ENCODE results near the gene IGFBP4.

Gene IGFBP4

DNA sequence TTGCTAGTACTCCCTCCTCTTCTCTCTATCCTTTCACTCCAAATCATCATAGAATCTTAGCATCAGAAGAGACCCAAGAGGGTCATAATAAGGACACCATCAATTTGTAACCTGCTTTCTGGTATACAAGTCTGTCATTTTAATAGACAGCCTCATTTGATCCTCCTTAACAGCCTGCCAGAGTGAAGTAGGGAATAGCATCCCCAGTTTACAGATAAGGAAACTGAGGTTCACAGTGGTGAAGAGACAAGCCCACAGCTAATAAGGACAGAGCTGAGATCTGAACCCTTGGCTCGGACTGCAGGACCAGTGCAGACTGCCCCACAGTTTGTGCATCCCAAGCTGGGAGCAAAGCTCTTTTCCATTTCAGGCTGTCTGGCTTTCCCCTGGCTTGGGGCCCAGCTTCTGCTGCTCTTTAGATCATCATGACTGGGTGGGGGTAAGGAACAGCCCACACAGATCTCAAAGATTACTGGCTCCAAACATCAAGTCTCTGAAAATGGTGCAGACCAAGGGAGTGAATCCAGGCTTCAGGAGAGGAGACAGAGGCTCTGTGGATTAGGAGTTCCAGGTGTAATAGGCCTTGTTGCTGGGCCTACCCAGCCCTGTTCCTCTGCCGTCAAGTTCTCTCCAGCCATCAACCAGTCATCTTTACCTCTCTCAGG is 10.3 kb upstream of the IGFBP4 start:
- DNase-seq (ENCODE audit: low spot score): no peak

DNA sequence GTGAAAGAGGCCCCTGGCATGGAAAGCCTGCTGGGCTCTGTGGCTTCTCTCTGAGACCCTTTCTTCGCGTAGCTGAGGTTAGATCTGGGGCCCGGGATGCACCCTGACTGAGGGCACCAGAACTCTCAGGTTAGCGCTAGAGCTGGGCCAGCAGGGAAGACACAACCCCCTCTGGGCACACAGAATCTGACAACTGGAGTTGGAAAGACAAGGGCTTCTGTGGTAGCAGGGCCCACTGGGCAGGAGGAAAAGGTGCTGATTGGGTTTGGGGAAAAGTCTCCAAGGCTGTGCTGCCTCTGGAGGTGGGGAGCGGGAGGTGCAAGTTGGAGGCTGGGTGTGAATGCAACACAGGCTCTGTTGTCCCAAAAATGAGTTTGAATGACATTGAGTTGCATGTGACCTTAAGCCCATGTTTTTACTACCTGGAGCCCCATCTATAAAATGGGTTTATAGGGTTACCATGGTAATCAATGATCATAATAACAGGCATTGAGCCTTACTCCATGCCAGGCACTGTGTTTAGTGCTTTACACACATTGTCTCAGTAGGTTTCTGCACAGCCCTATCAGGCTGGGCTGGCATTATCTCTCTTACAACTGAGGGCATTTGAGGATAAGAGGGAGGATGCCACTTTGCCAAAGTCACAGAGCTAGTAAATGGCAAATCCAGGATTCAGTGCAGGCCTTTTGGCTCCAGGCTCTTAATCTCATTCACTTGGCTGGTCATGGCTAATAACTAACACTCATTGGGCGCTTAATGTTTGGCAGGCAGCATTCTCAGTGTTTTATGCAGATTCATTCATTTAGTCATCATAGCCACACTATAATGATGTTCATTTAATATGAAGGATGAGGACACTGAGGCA is 9.5 kb upstream of the IGFBP4 start:
- DNase-seq (ENCODE audit: low spot score): no peak

DNA sequence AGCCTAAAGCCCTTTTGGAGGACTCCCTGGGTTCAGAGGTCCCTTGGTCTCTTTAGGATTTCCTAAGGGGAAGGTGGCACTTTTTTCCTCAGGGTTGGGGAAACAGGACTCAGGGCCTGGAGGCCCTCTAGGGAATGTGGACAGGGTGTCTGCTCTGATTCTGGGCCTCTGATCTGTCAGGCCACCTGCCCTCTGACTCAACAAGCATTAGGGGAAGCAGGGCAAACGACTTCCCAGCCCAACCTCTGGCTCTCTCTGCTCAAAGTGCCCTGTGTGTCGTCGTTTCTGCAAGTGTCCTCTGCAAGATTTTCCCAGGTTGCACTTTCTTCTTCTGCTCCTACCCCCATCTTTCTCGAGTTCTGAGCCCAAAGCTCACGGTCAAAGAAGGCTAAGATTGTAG is 6.6 kb upstream of the IGFBP4 start:
- no peak for DNase-seq (ENCODE audit: low spot score)

DNA sequence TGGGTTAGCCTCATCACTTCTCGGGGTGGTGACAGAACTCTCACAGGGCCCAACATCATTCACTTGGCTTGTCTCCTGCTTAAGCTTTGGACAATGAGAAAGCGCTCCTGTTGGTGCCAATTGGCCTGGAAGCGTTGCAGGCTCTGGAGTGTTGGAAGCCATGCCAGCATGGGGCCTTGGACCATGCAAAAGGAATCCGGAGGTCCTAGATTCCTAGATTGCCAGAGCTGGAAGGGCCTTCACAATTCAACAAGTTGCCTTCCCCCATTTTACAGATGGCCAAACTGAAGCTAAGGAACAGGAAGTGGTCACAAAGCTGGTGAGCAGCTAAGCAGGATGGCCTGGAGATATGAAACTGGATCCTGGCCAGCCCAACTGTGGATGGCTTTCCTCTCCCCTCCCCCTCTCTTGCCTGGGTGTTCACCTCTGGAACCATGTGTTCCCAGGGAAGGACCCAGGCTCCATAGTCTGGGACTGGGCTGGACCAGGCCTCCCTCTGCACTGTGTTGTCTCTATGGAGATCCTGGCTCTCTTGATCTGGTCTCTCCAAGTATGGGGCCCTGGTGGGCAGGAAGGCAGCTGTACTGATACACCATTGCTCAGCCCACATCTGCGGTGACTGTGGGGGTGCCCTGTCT is 6.0 kb upstream of the IGFBP4 start:
- DNase-seq (ENCODE audit: low spot score): no peak

DNA sequence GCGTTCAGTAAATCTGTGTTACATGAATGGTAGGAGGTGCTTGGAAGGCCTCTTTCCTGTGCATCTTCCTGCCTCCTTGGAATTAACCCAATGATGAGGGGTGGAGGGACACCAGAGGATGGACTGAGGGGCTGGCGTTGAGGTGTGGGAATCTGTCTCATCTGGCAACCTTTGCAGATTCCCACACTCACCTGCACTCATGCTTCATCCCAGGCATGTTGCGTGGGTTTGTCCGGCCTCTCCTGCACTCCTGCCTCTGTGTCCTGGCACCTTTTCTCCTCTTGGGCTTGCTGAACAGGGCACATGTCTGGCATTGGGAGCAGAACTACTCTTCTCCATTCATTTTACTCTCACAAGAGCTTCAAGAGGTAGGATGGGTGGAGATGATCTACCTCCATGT is 3.1 kb upstream of the IGFBP4 start:
- DNase-seq (ENCODE audit: low spot score): no peak

DNA sequence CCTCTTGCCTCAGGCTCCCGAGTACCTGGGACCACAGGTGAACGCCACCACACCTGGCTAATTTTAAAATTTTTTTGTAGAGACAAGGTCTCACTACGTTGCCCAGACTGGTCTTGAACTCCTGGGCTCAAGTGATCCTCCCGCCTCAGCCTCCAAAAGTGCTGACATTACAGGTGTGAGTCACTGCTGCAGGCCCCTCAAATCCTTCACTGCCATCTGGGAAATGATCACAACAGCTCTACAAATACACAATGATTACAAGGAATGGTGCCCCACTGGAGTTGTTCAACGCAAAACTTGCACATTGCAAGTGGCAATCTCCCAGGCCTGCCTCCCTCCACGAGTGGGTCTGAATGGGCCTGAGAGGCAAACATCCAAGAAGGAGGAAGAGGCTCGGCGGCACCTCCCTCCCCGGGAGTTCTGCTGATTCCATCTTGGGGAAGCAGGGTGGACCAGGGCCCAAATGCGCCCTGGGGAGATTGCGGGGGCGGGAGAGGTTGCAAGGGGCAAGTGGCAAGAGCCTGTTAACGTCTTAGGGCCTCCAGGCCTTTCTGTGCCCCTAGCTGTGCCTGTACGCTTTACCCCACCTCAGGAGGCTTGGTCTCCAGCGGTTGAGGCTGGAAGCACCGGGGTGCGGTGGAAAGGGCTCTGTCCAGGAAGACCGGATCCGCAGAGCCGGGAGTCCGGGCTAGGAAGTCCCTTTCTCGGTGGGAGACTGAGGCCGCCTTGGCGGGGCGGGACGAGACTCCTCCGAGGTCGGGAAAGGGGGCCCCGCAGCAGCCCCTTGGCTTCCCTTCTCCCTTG is 656 bp upstream of the IGFBP4 start:
- no peak for DNase-seq (ENCODE audit: low spot score)

DNA sequence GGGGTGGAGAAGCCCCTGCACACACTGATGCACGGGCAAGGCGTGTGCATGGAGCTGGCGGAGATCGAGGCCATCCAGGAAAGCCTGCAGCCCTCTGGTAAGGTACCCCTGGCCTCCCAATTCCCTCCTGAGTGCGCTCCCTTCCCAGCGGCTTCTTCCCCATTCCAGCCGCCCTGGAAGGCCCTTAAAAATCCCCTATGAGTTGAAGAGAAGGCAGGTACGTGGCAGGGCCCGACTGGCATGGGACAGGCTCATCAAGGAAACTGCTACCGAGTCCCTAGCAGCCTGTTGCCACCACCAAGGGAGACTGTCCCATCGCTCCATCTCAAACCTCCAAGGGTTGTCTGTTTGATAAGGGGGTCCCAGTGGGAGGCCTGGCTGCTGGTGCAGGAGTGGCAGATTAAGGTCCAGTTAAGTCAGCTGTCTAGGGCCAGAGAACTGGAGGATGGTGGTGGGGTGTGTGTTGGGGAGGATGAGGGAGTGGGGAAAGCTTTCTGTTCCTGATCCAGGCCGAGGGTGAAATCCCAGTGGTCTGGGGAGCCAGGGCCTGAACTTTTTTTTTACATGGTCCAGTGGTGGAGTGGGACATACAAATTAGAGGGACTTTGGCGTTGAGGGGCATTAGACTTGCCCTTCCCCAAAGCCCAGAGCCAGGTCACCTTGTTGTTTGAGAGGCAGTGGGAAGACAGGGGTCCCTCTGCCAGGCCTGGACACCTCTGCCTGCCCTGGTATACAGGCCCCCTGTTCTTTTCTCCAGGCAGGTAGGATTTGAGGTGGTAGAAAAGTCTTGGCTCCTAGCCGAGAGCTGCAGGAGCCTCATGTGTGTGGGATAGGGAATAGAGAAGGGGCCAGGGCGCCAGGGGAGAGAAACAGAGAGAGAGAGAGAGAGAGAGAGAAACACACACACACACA is 994 bp downstream of the IGFBP4 start:
- DNase-seq (ENCODE audit: low spot score): no peak

DNA sequence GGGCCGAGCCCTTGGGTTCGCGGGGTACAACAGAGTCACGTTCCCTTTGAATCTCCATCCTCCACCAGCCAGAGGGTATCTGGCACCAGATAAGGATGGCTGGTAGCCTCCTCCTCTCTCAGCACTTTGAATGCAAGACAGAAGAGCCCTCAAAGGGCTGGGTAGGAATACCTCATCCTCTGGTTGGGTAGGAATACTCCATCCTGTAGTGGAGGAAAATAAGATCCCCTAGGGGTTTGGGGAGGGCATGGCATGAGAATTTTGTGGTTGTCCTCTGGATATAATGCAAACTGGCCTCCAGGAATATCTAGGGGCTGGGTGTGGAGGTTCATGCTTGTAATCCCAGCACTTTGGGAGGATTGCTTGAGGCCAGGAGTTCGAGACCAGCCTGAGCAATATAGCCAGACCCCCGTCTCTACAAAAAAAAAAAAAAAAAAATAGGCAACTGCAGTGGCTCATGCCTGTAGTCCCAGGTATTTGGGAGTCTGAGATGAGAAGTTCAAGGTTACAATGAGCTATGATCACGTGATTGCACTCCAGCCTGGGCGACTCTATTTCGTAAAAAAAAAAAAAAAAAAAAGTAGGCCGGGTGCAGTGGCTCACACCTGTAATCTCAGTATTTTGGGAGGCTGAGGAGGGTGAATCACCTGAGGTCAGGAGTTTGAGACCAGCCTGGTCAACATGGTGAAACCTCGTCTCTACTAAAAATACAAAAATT is 2.7 kb downstream of the IGFBP4 start:
- no peak for DNase-seq (ENCODE audit: low spot score)

DNA sequence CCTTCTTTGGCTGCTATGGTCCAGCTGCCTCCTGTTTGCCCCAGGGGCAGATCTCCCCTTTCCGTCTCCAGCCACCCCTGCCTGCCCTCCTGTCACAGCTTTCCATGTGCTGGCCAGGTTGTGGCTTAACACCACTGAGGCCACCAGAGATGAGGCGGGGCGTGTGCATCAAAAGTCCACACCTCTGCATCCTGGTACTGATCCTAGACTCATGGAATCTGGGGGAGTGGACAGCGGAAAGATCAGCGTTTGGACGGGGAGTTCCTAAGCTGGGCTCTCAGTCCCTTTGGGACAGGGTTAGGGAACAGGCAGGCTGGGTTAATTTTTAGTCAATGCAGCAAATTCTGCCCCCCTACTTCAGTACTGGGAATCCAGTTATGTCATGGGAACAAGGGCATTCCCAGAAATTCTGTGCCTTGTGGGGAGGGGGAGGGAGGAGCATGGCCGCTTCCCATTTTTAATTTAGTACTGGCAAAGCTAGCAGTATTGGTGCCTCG is 3.9 kb downstream of the IGFBP4 start:
- no peak for DNase-seq (ENCODE audit: low spot score)

DNA sequence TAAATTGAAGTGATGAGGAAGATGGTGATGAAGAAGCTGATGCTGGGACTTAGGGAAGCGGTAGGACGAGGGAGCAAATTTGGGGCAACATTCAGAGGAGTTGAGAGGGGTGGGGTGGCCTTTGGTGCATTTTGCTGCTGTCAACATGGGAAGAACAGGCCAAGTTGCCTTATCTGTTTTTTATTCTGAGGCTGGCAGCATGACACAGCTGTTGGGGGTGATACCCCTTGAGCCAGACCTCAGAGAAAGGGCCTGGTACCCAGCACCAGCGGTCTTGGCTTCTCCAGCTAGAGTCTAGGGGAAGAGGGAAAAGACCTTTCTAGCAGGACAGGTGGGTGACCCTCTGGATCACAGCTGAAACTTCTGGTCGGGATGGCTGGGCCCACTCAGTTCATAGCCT is 4.6 kb downstream of the IGFBP4 start:
- DNase-seq (ENCODE audit: low spot score): no peak

DNA sequence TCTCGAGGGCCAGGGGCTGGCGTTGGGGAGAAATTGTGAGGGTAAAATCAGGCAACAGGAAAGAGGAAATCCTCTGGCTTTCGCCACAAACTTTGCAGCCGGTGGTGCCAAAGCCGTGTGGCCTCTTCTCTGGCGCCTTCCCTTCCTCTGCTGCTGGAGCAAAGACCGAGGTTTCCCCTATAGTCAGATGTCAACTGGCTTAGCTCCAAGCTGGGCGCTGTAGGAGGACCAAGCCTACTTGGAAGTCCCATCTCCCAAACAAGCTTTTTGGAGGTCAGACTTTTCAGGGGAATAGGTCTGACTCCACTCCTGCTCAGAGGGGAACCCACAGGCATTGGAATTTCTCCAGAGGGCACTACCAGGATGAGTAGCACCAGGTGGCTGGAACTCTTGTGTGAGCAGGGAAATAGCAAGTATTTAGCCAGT is 5.0 kb downstream of the IGFBP4 start:
- no peak for DNase-seq (ENCODE audit: low spot score)

DNA sequence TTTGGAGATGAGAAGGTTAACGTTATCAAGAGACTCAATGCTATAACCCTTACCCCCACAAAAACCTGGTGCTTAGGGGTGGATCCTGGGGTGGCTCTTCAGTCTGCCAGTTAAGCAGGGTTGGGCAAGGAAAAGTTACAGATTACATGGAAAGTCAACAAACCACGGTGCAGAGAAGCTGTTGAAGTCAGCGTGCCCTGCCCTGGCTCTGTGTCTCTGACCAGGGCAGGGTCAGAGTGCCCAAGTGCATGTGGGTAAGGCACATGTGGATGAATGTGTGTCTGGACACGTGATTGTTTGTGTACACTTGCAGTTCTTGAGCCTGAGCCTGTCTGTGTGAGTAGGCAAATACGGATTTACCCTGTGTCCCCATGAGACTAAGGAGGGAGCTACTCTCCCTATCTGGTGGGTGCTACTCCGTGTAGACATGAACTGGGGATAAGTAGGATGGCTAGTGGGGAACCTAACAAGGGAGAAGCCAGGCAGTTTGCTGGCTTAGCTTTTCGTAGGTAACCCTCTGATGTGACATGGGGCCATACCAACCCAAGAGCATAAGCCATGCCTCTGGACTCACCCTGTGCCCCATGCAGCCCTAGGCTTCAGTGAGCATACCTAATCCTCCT is 5.5 kb downstream of the IGFBP4 start:
- no peak for DNase-seq (ENCODE audit: low spot score)

DNA sequence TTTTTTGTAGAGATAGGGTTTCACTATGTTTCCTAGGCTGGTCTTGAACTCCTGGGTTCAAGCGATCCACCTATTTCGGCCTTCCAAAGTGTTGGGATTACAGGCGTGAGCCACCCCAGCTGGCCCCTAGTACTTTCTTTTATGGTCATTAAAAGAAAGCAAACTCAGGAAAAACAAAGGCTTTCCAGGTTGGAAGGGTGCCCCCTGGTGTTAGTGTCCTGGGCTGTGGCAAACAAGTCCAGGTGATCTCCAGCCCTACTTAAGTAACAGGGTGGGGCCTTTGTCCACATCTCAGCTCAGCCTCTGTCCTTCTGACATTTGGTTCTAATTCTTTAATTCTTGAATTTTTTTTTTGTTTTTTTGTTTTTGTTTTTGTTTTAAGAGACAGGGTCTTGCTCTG is 6.9 kb downstream of the IGFBP4 start:
- no peak for DNase-seq (ENCODE audit: low spot score)

DNA sequence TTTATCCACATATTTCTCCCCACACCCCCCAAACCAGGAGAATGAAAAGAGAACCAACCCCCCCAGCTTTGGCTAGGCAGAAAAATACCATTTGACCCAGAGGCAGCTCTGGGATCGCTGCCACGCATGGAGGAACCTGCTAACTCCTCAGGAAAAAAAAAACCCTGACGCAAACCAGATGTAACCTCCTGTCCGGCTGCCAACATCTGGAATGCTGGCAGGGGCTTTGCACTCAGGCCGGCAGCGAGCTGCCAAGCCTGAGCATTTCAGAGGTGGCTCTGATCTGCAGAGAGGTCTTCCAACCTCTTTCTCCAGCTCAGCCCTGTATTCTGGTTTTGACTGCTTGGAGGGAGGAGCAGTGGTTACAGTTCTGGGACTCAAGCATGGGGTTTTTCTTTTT is 8.2 kb downstream of the IGFBP4 start:
- no peak for DNase-seq (ENCODE audit: low spot score)

DNA sequence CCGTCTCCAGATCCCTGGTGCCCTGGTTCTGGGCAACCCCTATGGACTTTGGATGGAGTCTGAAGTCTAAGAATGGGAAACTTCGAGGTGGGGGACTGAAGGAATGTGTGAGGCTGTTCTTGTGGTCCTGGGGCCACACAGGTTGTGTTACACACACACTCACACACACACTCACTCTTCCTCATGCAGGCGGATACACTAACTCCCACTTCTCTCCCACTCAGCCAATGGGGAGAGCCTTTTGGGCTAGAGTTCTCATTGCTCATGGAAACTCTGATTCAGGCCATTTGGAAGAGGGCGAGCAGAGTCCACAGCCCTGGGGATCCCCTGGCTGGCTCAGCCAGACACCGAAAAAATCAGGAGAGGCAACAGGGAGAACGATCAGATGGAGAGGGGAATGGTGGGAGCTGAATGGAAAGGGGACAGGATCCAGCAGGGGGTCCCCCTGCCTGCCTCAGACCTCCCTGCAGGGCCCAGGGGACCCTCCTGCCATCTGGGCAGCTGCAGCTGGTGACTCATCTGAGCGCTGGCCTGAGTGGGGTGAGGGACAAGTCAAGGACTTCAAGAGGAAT is 9.1 kb downstream of the IGFBP4 start:
- no peak for DNase-seq (ENCODE audit: low spot score)

DNA sequence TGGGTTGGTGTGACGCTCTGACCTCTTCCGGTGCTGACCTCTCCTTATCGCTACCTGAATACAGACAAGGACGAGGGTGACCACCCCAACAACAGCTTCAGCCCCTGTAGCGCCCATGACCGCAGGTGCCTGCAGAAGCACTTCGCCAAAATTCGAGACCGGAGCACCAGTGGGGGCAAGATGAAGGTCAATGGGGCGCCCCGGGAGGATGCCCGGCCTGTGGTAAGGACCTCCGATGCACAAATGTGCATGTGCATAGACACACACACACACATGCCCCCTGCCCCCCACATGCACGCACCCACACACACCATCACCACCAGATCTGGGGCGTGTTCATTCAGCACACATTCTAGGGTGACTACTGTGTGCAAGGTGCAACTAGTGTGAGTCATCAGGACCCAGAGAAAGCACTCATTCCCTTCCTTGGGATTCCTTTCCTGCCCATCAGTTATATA is 9.7 kb downstream of the IGFBP4 start:
- no peak for DNase-seq (ENCODE audit: low spot score)

DNA sequence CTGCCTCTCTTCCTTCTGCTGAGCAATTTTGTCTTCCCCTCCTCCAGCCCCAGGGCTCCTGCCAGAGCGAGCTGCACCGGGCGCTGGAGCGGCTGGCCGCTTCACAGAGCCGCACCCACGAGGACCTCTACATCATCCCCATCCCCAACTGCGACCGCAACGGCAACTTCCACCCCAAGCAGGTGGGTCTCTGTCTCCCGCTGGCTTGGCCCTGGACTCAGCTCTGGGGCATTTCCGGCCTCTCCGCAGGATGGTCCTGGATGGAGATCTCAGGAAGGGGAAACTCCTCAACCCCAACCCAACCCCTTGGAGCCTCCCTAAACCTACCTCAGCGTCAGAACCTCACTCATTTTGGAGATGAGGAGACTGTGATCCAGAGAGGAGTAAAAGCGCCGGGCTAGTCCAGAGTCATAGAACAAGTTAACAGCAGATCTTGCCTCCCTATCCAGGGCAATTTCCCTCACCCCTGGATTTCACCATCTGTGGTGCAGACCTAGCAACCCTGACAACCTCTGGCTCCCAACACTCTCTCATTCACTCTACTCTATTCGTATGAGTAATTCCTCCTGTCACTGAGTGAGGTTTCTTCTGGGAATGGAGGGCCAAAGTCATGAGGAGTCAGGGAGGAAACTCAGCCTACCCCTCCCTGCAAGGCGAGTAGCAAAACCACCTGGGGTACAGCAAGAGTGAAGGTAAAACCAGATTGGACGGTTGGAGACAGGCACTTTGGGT is 10.8 kb downstream of the IGFBP4 start:
- no peak for DNase-seq (ENCODE audit: low spot score)

DNA sequence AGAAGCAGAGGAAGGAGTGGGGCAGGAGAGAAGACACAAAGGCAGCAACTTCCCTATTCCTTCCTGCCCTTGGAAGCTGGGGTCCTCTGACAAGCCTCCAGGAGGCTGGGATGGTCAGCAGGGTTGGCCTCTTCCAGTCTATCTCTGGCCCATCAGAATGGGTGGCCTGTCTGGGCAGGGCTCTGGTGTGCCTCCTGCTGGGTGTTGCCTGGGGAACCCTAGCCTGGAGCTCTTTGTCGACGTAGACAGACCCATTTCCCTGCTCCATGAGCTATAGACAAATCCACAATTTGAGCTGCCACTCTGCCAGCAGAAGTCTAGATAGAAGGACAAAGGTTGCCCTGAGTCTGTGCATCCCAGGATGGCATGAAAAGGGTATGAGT is 11.4 kb downstream of the IGFBP4 start:
- DNase-seq (ENCODE audit: low spot score): no peak
